GM19239 (cell line): ENCODE data around the gene TBC1D25.
"Not testable (repeated sequence)": the region's sequence is repeated elsewhere in the genome, so short reads cannot be mapped to it uniquely, and the experiment has no call there.

Experiments
- DNase-seq: peaks from one replicate; pipeline ENCODE4 v3.0.0; 2011; ENCODE audit warnings: low spot score; ENCODE audit not compliant: insufficient read length
- FAIRE-seq: peaks from 2 replicates; lab custom pipeline; 2011; peaks lifted over from hg19 to GRCh38; lab: Jason Lieb, UNC

The TBC1D25 gene

DNA sequence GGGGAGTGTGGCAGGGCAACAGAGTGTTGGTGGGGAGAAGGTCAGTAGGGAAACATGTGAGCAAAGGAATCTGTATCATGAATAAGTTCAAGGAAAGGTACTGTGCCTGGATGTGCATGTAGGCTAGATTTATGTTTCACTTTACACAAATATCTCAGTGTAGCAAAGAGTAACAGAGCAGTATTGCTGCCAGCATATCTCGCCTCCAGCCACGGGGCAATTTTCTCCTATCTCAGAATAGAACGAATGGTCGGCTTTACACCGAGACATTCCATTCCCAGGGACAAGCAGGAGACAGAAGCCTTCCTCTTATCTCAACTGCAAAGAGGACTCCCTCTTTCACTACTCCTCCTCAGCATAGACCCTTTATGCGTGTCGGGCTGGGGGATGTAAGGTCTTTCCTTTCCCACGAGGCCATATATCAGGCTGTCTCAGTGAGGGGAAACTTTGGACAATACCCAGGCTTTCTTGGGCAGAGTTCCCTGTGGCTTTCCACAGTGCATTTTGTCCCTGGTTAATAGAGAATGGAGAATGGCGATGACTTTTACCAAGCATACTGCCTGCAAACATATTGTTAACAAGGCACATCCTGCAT lies 16.3 kb downstream of the TBC1D25 start:
- FAIRE-seq, DNase-seq: not testable (repeated sequence)

DNA sequence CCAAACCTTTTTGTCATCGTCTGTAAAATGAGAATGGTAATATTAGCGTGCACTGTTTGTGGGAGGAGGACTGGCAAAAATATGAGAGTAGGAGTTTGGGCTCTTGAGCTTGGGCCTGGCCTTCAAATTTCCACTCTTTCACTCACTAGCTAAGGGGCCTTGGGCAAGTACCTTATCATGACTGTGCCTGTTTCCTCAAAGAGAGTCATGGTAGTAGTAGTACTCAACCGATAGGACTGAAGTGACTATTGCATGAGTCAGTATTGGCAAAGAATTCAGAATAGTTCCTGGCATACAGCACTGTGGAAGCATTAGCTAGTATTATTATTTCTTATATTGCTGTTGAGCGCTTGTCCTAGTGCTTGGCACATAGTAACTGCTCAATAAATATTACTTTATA lies 18.8 kb downstream of the TBC1D25 start:
- FAIRE-seq (no peak), DNase-seq (no peak)

- no peak for DNase-seq
- no peak for FAIRE-seq
Observed at GRCh38 chrX:48559636-48560035, 20.1 kb downstream of the TBC1D25 start.

GRCh38 chrX:48560056-48560455 lies 20.5 kb downstream of the TBC1D25 start:
- no peak for DNase-seq
- FAIRE-seq = no peak

DNA sequence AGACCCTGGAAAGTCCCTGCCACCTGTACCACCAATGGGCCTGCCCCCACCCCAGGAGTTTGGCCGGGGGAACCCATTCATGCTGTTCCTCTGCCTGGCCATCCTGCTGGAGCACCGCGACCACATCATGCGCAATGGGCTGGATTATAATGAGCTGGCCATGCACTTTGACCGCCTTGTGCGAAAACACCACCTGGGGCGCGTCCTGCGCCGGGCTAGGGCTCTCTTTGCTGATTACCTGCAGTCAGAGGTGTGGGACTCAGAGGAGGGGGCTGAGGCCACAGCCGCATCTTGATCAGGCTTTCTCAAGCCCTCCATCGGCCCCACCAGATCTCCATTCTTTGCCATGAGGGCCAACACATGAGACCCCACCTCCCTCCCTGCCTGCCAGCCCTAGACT lies 21.2 kb downstream of the TBC1D25 start:
- no peak for DNase-seq
- no peak for FAIRE-seq

DNA sequence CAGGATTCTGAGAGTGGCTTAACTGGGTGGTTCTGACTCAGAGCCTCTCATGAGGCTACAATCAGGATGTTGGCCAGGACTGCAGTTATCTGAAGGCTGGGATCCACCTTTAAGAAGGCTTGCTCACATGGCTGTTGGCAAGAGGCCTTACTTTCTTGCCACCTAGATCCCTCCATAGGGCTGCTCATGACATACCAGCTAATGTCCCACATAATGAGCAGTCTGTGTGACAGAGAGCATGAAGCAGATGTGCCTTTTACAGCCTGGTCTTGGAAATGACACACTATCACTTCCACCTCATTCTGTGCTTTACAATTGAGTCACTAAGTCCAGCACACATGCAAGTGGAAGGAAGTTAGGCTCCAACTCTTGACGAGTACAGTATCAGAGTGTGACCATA lies 30.4 kb downstream of the TBC1D25 start:
- no peak for DNase-seq
- FAIRE-seq = peak; percentile 64

GRCh38 chrX:48573690-48574269 lies 34.3 kb downstream of the TBC1D25 start:
- DNase-seq (no peak), FAIRE-seq (no peak)

GRCh38 chrX:48574270-48575266 lies 35.1 kb downstream of the TBC1D25 start, which contains the start of gene RBM3:
TSS of gene RBM3 (plus strand) at chrX:48574484. CDS start at chrX:48575181, 697 bp downstream.
- DNase-seq (peak; percentile 56), FAIRE-seq (peak; percentile 99)

DNA sequence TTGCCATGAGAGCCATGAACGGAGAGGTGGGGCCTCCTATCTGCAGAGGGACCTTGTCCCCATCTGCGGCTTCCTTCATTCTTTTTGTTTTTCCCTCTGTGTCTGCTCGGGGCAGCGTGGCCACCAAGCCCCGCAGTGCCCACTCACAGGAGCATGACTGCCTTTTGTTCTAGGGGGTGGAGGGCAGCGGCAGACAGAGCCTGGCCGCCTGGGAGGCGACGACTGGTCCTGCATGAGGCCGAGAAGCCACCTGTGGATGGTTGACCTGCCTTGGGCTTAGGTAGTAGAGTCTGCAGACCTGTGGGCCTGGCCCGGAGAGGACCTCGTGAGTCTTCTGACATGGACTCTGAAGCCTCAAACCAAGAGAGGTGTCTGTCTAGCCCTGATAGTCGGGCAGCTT lies 36.1 kb downstream of the TBC1D25 start:
- FAIRE-seq = no peak
- no peak for DNase-seq

GRCh38 chrX:48576108-48576507 lies 36.6 kb downstream of the TBC1D25 start:
- FAIRE-seq (peak; percentile 68), DNase-seq (no peak)

DNA sequence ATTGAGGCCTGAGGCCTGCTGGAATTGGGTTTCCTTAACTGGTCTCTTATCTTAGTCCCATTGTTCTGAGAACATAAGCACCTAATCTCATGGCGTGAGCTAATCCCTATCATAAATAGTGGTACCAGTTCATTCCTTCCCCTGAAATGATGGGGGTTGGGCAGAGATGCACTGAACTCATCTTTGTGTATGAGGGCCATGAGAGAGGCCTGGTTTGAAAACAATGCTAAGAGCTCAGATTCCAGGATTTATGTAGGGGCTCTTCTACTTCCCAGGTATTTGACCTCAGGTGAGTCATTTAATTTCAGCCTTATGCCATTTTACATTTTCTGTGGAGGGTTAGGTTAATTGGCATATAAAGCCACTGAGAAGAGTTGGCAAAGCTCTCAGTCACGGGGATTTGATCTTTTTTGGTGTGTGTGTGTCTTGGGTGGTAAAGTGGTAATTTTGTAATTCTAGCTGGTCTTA lies 39.2 kb downstream of the TBC1D25 start:
- DNase-seq (no peak), FAIRE-seq (no peak)

DNA sequence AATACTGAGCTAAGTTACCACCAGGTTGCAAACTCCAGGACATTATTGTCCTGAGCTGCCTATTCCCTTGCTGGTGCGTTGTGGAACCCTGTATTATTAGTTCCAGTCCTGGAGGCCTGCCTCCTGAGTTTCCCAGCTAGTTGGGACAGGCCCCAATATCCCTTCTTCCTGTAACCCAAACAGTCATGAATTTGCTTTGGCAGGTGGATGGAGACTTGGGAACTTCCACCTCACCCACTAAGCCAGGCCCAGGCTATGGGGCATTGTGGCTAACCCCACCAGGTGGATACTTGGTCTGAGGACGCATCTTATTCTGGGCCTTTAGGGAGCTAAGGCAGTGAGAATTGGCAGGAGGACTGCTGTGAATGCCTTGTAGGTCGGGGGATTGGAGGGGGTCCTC lies 39.7 kb downstream of the TBC1D25 start:
- peak; percentile 14 for FAIRE-seq
- DNase-seq = no peak

GRCh38 chrX:48580662-48581061 lies 41.1 kb downstream of the TBC1D25 start:
- DNase-seq = no peak
- FAIRE-seq = no peak

DNA sequence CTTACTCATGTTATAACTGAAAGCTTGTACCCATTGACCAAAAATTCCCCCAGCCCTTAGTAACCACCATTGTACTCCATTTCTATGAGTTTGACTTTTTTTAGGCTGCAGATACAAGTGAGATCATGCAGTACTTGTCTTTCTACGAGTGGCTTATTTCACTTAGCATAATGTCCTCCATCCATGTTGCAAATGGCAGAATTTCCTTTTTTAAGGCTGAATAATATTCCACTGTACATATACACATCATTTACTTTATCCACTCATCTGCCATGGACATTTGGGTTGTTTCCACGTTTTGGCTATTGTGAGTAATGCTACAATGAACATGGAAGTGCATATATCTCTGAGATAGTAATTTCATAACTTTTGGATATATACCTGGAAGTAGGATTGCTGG lies 45.2 kb downstream of the TBC1D25 start:
- no peak for DNase-seq
- peak; percentile 14 for FAIRE-seq

DNA sequence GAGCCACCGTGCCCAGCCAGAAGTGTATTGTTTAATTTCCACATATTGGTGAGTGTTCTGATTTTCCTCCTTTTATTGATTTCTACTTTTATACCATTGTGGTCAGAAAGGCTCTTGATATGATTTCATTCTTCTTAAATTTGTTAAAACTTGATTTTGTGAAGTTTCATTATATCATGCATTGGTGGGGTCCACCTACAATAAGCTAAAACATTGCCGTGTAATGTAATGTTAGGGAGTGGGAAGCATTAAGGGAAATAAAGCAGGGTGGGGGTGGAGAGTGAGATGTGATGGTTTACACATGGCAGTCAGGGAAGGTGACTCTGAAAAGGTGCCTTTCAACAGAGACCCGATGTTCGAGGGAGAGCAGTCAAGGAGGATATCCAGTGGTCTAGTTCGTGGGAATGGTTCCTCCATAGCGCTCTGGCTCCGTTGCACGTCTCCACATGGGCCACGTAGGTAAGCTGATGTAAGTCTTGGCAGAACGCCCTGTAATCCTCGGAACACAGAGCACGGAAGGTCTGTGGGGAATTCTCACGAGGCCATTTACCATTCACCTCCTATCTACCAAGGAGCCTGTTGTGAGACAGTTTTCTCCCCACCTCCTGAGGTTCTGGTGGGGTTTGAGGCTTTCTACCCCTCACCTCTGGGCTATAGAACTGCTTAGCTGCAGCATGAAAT lies 50.1 kb downstream of the TBC1D25 start:
- FAIRE-seq (no peak), DNase-seq (no peak)

GRCh38 chrX:48590203-48591103 lies 50.9 kb downstream of the TBC1D25 start:
- DNase-seq = no peak

DNA sequence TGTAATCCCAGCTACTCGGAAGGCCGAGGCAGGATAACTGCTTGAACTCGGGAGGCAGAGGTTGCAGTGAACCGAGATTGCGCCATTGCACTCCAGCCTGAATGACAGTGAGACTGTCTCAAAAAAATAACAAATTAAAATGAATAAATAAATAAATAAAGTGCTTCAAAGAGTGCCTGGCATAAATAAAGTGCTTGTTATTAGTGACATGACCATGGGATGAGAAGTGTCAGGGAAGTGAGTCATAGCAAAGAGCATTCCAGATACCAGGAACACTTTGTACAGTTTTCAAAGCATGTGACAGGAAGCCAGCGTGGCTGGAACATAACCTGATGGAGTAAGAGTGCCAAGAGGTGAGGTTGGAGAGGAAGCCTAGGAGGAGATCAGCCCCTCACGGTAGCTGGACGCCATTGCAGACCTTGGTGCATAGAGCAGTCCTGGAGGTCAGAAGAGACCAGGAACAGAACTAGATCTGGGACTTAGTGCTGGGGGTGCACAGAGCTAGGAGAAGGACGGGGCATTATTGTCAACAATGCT lies 51.8 kb downstream of the TBC1D25 start:
- no peak for FAIRE-seq
- DNase-seq = no peak

More at GRCh38 chrX:48590203-48591103, 50.9 kb downstream of the TBC1D25 start:
- FAIRE-seq = no peak

- no peak for FAIRE-seq
Observed at GRCh38 chrX:48592971-48593370, 53.5 kb downstream of the TBC1D25 start.

DNA sequence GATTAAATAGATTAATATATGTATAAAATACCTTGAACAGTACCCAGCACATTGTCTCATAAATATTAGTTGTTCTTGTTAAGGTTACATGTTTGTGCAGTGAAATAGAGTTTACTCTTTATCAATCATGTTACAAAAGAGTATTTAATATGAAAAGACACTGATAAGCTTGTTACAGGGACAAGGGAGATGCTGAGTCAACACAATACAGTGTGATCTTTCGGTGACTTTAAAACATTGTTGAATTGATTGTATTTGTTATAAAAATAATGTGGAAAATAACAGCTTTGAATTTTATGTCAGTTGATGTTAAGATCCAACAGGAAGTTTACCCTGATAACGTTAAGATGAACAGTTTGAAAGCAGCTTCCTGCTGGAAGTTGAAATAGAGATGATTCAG lies 56.4 kb downstream of the TBC1D25 start:
- FAIRE-seq = no peak
- DNase-seq = no peak

More at GRCh38 chrX:48592971-48593370, 53.5 kb downstream of the TBC1D25 start:
- DNase-seq = no peak
